ENCODE data around the gene ENDOV. TPM values are rescaled to one million over a fixed set of nuclear protein-coding genes. Genes with fewer than 3 reads are reported as not detected.
A peak's percentile ranks its signal among the peaks of the same experiment; 100 is the strongest.

ENDOV gene
- total and polyA plus RNA-seq, 2 of the 13 experiments (the other 11 are each of a cell fraction or from before 2014, with no cell fraction given), result 15.1 to 17.1 TPM

GRCh38 chr17:80453998-80454556 is 39.1 kb downstream of the ENDOV start:
- FAIRE-seq (no peak), DNase-seq (ENCODE audit: low spot score) (peak; percentile 16), ATAC-seq (peak; percentile 0; the same call in 2 of the 3 replicates)
- intact Hi-C loops (cut with micrococcal nuclease; ENCODE audit: unreplicated experiment) (no loop called here), in situ Hi-C loops (cut with HindIII; ENCODE audit: extremely low pct_ligation_motif_present, low pct_unique_long_range_greater_than_20kb) (no loop called here)
- Histone ChIP-seq H3K4me2 (ENCODE audit: low read depth, low read length) (peak overlapping the region; percentile 100), H3K4me1 (ENCODE audit: insufficient read depth, low read length) (peaks cover 32% of the 10 kb centered on the region), H3K9me3 (ENCODE audit: low read length) (no peaks in the 10 kb centered on the region), H2AFZ (ENCODE audit: low read length) (no peak overlapping the region), H3K9ac (ENCODE audit: insufficient read depth, low read depth, low read length) (peak overlapping the region; percentile 95), H3K36me3 (replicated peaks in 1 of 2; ENCODE audit: control insufficient read depth in 1 of 2, insufficient read depth in 2 of 2, low read length in 2 of 2) (no peaks in the 10 kb centered on the region), H3K27me3 (ENCODE audit: control insufficient read depth in 1 of 2, insufficient read depth in 2 of 2, low read length in 2 of 2) (peaks cover 12 to 55% of the 10 kb centered on the region in 2 experiments; a peak in 4 of 5 replicates), H3K4me3 (replicated peaks in 1 of 3; ENCODE audit: insufficient read depth in 1 of 3, low read depth in 2 of 3, low read length in 3 of 3) (peak overlapping the region; percentile 65 to 88 (median 86); a peak in 5 of 6 replicates), H3K79me2 (ENCODE audit: insufficient read depth, low read length) (no peaks in the 10 kb centered on the region), H4K20me1 (ENCODE audit: insufficient read depth, low read length) (no peaks in the 10 kb centered on the region), H3K27ac (ENCODE audit: extremely low read length, insufficient read depth, low read length) (peak overlapping the region; percentile 91)
- ChIA-PET CTCF (ENCODE audit: low intra/inter-chr PET ratio, low total read pairs) (no interaction called here), POLR2A (interaction anchor here (0.7 to 3.1 kb wide), 30 partner anchors 10 to 624 kb away, joined by 3 to 35 read pairs (median 4); partner anchors contain the start of genes CHMP6, EIF4A3, ENDOV and GAA)
- TSS peak; percentile 89 for BruUV-seq (replicated peaks)
- WGBS (ENCODE audit: low lambda C conversion rate), result under 1% methylated on average over 20 of the region's 36 CpGs
- TF ChIP-seq CREB1 (IDR thresholded peaks at IDR 0.05) (no peak), CREB1 (CRISPR knock-in tag; IDR thresholded peaks at IDR 0.05) (no peak), RBM22 (optimal IDR thresholded peaks at IDR 0.05; ENCODE audit: low read length) (peak; percentile 77), SP1 (IDR thresholded peaks at IDR 0.05) (no peak), SP1 (CRISPR knock-in tag; IDR thresholded peaks at IDR 0.05) (peak; percentile 39; the same call in 1 of the 2 replicates), ZNF18 (CRISPR knock-in tag; IDR thresholded peaks at IDR 0.05; ENCODE audit: insufficient replicate concordance) (no peak), KDM6A (CRISPR knock-in tag; IDR thresholded peaks at IDR 0.05; ENCODE audit: low read depth) (0 out of 2 replicates have a peak, but pooled peaks have one; percentile 10), PCBP2 (optimal IDR thresholded peaks at IDR 0.05; ENCODE audit: low read depth, low read length, poor library complexity, severe bottlenecking) (no peak), PAX8 (CRISPR knock-in tag; IDR thresholded peaks at IDR 0.05; ENCODE audit: borderline replicate concordance) (no peak), CBX2 (IDR thresholded peaks at IDR 0.05; ENCODE audit: low read depth, low read length) (no peak), CBX2 (CRISPR knock-in tag; IDR thresholded peaks at IDR 0.05; ENCODE audit: low read depth) (no peak), ZFYVE20 (CRISPR knock-in tag; IDR thresholded peaks at IDR 0.05; ENCODE audit: borderline replicate concordance, low read depth) (no peak), ZNF746 (CRISPR knock-in tag; IDR thresholded peaks at IDR 0.05) (peak; percentile 70; the same call in 1 of the 2 replicates), SIN3B (IDR thresholded peaks at IDR 0.05; ENCODE audit: low read length) (0 out of 2 replicates have a peak, but pooled peaks have one; percentile 4), ZNF383 (CRISPR knock-in tag; IDR thresholded peaks at IDR 0.05; ENCODE audit: borderline replicate concordance) (no peak), ZNF784 (CRISPR knock-in tag; IDR thresholded peaks at IDR 0.05; ENCODE audit: borderline replicate concordance) (no peak), ZBTB38 (CRISPR knock-in tag; IDR thresholded peaks at IDR 0.05) (no peak), ZNF629 (CRISPR knock-in tag; conservative IDR thresholded peaks at IDR 0.05) (no peak), HMGXB3 (CRISPR knock-in tag; IDR thresholded peaks at IDR 0.05; ENCODE audit: borderline replicate concordance) (no peak)
